ENCODE measurements around the gene PHETA1.

The PHETA1 gene

GRCh38 chr12:111330800-111331752 lies 37.8 kb downstream of the PHETA1 start:
- peak; percentile 42 for TF ChIP-seq CTCF (IDR thresholded peaks at IDR 0.05; ENCODE audit: low read depth, low read length, missing control alignments)
- peak; percentile 15 for DNase-seq (ENCODE audit: extremely low read depth, low read depth)
- no peak overlapping the region for H3K4me3 ChIP-seq (replicated peaks; ENCODE audit: low read depth, low read length)

GRCh38 chr12:111328138-111328537 lies 40.8 kb downstream of the PHETA1 start:
- TF ChIP-seq CTCF (IDR thresholded peaks at IDR 0.05; ENCODE audit: low read depth, low read length, missing control alignments) = no peak
- no peak for DNase-seq (ENCODE audit: extremely low read depth, low read depth)
- H3K4me3 ChIP-seq (replicated peaks; ENCODE audit: low read depth, low read length) = no peak overlapping the region

- no peak for DNase-seq (ENCODE audit: extremely low read depth, low read depth)
- peak; percentile 5 for TF ChIP-seq CTCF (IDR thresholded peaks at IDR 0.05; ENCODE audit: low read depth, low read length, missing control alignments)
- H3K4me3 ChIP-seq (replicated peaks; ENCODE audit: low read depth, low read length) = no peak overlapping the region
These were observed 41.4 kb downstream of the PHETA1 start for GRCh38 chr12:111327474-111327873.

GRCh38 chr12:111322336-111323250 lies 46.3 kb downstream of the PHETA1 start:
- no peak overlapping the region for H3K4me3 ChIP-seq (replicated peaks; ENCODE audit: low read depth, low read length)
- peak; percentile 55 for DNase-seq (ENCODE audit: extremely low read depth, low read depth)
- TF ChIP-seq CTCF (IDR thresholded peaks at IDR 0.05; ENCODE audit: low read depth, low read length, missing control alignments) = no peak

- no peak for TF ChIP-seq CTCF (IDR thresholded peaks at IDR 0.05; ENCODE audit: low read depth, low read length, missing control alignments)
- DNase-seq (ENCODE audit: extremely low read depth, low read depth) = no peak
- no peak overlapping the region for H3K4me3 ChIP-seq (replicated peaks; ENCODE audit: low read depth, low read length)
These were observed 47.6 kb downstream of the PHETA1 start for GRCh38 chr12:111321317-111321716.

- DNase-seq (ENCODE audit: extremely low read depth, low read depth) = no peak
- no peak for TF ChIP-seq CTCF (IDR thresholded peaks at IDR 0.05; ENCODE audit: low read depth, low read length, missing control alignments)
- H3K4me3 ChIP-seq (replicated peaks; ENCODE audit: low read depth, low read length) = no peak overlapping the region
These were observed 48.4 kb downstream of the PHETA1 start for GRCh38 chr12:111320258-111321050.
